ENCODE measurements around the gene APP. TPM values are rescaled to one million over a fixed set of nuclear protein-coding genes. Genes with fewer than 3 reads are reported as not detected.

Gene APP
- total RNA-seq, 2 donors from 2014 or later = 460 to 557 TPM

DNA sequence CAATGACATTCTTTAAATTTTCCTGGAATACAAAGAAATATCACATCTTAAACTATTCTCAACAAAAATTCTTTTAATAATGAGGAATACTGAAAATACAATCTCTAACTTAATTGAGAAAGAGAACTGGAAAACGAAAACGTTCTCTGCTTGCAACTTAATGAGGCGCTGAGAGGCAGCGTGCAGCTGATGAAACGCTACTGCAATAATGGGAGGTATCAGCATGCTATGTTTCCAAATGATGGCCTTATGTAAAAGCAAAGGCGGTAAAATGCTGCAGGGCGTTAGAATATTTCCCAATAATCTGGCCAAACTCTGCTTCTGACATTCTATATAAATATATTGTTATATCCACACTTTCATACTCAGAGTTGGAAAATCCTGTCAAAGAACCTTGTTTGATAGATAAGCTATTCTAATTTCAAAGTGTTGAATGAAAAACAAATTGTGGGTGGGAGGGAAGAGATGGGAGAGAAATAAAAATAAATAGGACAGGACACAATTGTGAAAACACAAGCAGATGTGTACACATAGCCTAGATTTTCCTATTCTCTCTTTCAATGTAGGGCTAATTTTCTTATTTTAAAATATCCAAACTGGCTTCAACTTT is 70.9 kb downstream of the APP start:
- Histone ChIP-seq H3K9me3 (ENCODE audit: control insufficient read depth, low read length) (no peaks in the 10 kb centered on the region), H3K36me3 (ENCODE audit: control insufficient read depth, insufficient read depth, low read length) (peaks cover 26% of the 10 kb centered on the region), H3K4me1 (ENCODE audit: control insufficient read depth, insufficient read depth, low read length) (no peaks in the 10 kb centered on the region), H3K9ac (ENCODE audit: extremely low read depth, low read length, poor library complexity, severe bottlenecking) (no peak overlapping the region), H3K27ac (ENCODE audit: low read depth, low read length) (no peak overlapping the region), H3K27me3 (ENCODE audit: control insufficient read depth, insufficient read depth, low read length, poor library complexity, severe bottlenecking) (no peaks in the 10 kb centered on the region), H3K4me3 (ENCODE audit: low read length) (no peak overlapping the region)
- no peak for TF ChIP-seq CTCF (conservative IDR thresholded peaks at IDR 0.05)
- H3K4me3 Mint-ChIP-seq = no peak overlapping the region
- H3K4me1 Mint-ChIP-seq = peaks cover 29% of the 10 kb centered on the region
- no peaks in the 10 kb centered on the region for H3K9me3 Mint-ChIP-seq
- no peak overlapping the region for H3K27ac Mint-ChIP-seq
- no peak for DNase-seq
- peaks cover 37% of the 10 kb centered on the region for H3K36me3 Mint-ChIP-seq (ENCODE audit: low read depth)
- 86 to 87% methylated on average over 5 to 6 of the region's 7 CpGs for WGBS, 2 experiments (ENCODE audit: insufficient coverage in 1 of 2, insufficient read length in 1 of 2)
- no peaks in the 10 kb centered on the region for H3K27me3 Mint-ChIP-seq (ENCODE audit: insufficient read depth)

DNA sequence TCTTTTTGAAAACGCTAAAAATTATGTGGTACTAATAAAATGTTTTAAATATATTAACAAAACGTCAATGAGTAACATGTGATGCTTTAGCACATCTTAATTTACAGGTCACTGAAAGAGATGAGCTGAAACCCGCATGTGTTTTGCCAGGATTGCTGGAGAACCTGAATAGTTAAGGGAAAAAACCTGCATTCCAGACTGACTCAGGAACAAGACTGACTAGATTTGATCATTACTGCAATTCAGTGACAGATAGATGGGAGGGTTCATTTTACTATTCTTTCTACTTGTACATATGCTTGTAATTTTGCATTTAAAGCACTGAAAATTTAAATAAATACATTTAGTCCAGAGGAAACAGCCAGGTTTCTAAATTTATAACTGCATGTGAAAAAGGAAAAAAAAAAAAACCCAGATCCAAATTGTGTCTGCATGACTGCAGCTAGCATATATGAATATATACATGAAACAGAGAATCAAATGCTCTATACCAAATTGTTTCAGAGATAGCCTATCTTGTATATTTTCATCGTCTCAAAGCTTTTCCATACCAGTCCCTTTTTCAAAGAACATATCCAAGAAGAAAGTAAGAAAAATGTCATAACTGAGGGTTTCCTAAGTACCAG is 71.7 kb downstream of the APP start:
- no peak for DNase-seq
- H3K27ac ChIP-seq (ENCODE audit: low read depth, low read length) = no peak overlapping the region
- no peak for TF ChIP-seq CTCF (conservative IDR thresholded peaks at IDR 0.05)

GRCh38 chr21:26097475-26097874 is 73.1 kb downstream of the APP start:
- H3K36me3 Mint-ChIP-seq (ENCODE audit: low read depth) = peaks cover 19% of the 10 kb centered on the region
- no peak overlapping the region for H3K9ac ChIP-seq (ENCODE audit: extremely low read depth, low read length, poor library complexity, severe bottlenecking)
- TF ChIP-seq CTCF (conservative IDR thresholded peaks at IDR 0.05) = no peak
- H3K27me3 Mint-ChIP-seq (ENCODE audit: insufficient read depth) = no peaks in the 10 kb centered on the region
- no peaks in the 10 kb centered on the region for H3K9me3 Mint-ChIP-seq
- no peak overlapping the region for H3K4me3 ChIP-seq (ENCODE audit: low read length)
- peaks cover 7% of the 10 kb centered on the region for H3K36me3 ChIP-seq (ENCODE audit: control insufficient read depth, insufficient read depth, low read length)
- DNase-seq = no peak
- peaks cover 3% of the 10 kb centered on the region for H3K4me1 ChIP-seq (ENCODE audit: control insufficient read depth, insufficient read depth, low read length)
- H3K4me1 Mint-ChIP-seq = peaks cover 34% of the 10 kb centered on the region
- H3K4me3 Mint-ChIP-seq = no peak overlapping the region
- H3K27me3 ChIP-seq (ENCODE audit: control insufficient read depth, insufficient read depth, low read length, poor library complexity, severe bottlenecking) = no peaks in the 10 kb centered on the region
- H3K27ac ChIP-seq (ENCODE audit: low read depth, low read length) = no peak overlapping the region
- 93 to 100% methylated on average over 3 to 4 of the region's 4 CpGs for WGBS, 2 experiments (ENCODE audit: insufficient coverage in 1 of 2, insufficient read length in 1 of 2)
- no peak overlapping the region for H3K27ac Mint-ChIP-seq
- H3K9me3 ChIP-seq (ENCODE audit: control insufficient read depth, low read length) = no peaks in the 10 kb centered on the region

More for the DNA sequence above, 71.7 kb downstream of the APP start:
- H3K4me3 ChIP-seq (ENCODE audit: low read length) = no peak overlapping the region
- H3K9me3 ChIP-seq (ENCODE audit: control insufficient read depth, low read length) = no peaks in the 10 kb centered on the region
- no peaks in the 10 kb centered on the region for H3K4me1 ChIP-seq (ENCODE audit: control insufficient read depth, insufficient read depth, low read length)
- no peaks in the 10 kb centered on the region for H3K27me3 ChIP-seq (ENCODE audit: control insufficient read depth, insufficient read depth, low read length, poor library complexity, severe bottlenecking)
- peaks cover 18% of the 10 kb centered on the region for H3K36me3 ChIP-seq (ENCODE audit: control insufficient read depth, insufficient read depth, low read length)
- H3K4me3 Mint-ChIP-seq = no peak overlapping the region
- peaks cover 30% of the 10 kb centered on the region for H3K36me3 Mint-ChIP-seq (ENCODE audit: low read depth)
- H3K4me1 Mint-ChIP-seq = peaks cover 27% of the 10 kb centered on the region
- WGBS, 2 experiments (ENCODE audit: insufficient coverage in 1 of 2, insufficient read length in 1 of 2) = 71 to 83% methylated on average over 1 to 3 of the region's 4 CpGs
- H3K27ac Mint-ChIP-seq = peak overlapping the region; percentile 26
- no peaks in the 10 kb centered on the region for H3K27me3 Mint-ChIP-seq (ENCODE audit: insufficient read depth)
- H3K9ac ChIP-seq (ENCODE audit: extremely low read depth, low read length, poor library complexity, severe bottlenecking) = no peak overlapping the region
- H3K9me3 Mint-ChIP-seq = no peaks in the 10 kb centered on the region

Measured in endodermal cell (in vitro differentiated cells).